ENCODE results near the gene CAPZA2. TPM values are rescaled to one million over a fixed set of nuclear protein-coding genes. Genes with fewer than 3 reads are reported as not detected.
A peak's percentile ranks its signal among the peaks of the same experiment; 100 is the strongest.

CAPZA2 gene
- polyA plus RNA-seq, 2 of the 4 experiments (the other 2 are of a cell fraction): 151 to 213 TPM

- TF ChIP-seq MAFK (IDR thresholded peaks at IDR 0.05; ENCODE audit: partially characterized antibody): no peak
- TF ChIP-seq CEBPB (IDR thresholded peaks at IDR 0.05): no peak
- TF ChIP-seq HES2 (IDR thresholded peaks at IDR 0.05): no peak
- TF ChIP-seq NPAS2 (CRISPR knock-in tag; IDR thresholded peaks at IDR 0.05; ENCODE audit: borderline replicate concordance): no peak
- TF ChIP-seq E2F6 (IDR thresholded peaks at IDR 0.05; ENCODE audit: borderline replicate concordance, low read depth): no peak
- no peak overlapping the region for H3K4me2 ChIP-seq
- H3K27ac ChIP-seq: no peak overlapping the region
- DNase-seq (ENCODE audit: low read depth in 1 of 2, low spot score in 1 of 2): no peak
- CTCF ChIA-PET: interaction anchor here (0.6 to 2.1 kb wide), 2 partner anchors 12 to 53 kb away, joined by 3 to 5 read pairs; no protein-coding TSS in a partner anchor
- no peak for FAIRE-seq
- no peak overlapping the region for H3K4me3 ChIP-seq
- H3K4me1 ChIP-seq: no peaks in the 10 kb centered on the region
- 93% methylated on average over 4 of the region's 4 CpGs for WGBS (ENCODE audit: missing lambda C conversion rate)
- POLR2A ChIA-PET: no interaction called here
- no peak for ATAC-seq
- no peaks in the 10 kb centered on the region for H3K9me3 ChIP-seq
These were observed 35.3 kb downstream of the CAPZA2 start for GRCh38 chr7:116897661-116898060.

GRCh38 chr7:116899308-116899707, 36.9 kb downstream of the CAPZA2 start:
- POLR2A ChIA-PET: interaction anchor here (0.5 kb wide), 1 partner anchor 221 kb away, joined by 3 read pairs; no protein-coding TSS in a partner anchor

GRCh38 chr7:116901143-116901542, 38.8 kb downstream of the CAPZA2 start:
- no peak overlapping the region for H3K27ac ChIP-seq
- no peak for DNase-seq (ENCODE audit: low read depth in 1 of 2, low spot score in 1 of 2)
- CTCF ChIA-PET: no interaction called here

More at GRCh38 chr7:116899308-116899707, 36.9 kb downstream of the CAPZA2 start:
- Histone ChIP-seq H3K27ac (no peak overlapping the region), H3K4me2 (no peak overlapping the region), H3K9me3 (no peaks in the 10 kb centered on the region), H3K4me1 (no peaks in the 10 kb centered on the region), H3K4me3 (no peak overlapping the region)
- CTCF ChIA-PET: no interaction called here
- DNase-seq (ENCODE audit: low read depth in 1 of 2, low spot score in 1 of 2) (no peak), ATAC-seq (no peak), FAIRE-seq (no peak)
- TF ChIP-seq REST (IDR thresholded peaks at IDR 0.05) (no peak), EHMT2 (IDR thresholded peaks at IDR 0.05; ENCODE audit: low read depth) (no peak), CTCF (IDR thresholded peaks at IDR 0.05) (no peak), SREBF2 (IDR thresholded peaks at IDR 0.05) (no peak)
- 95% methylated on average over 4 of the region's 4 CpGs for WGBS (ENCODE audit: missing lambda C conversion rate)

More at GRCh38 chr7:116901143-116901542, 38.8 kb downstream of the CAPZA2 start:
- TF ChIP-seq KDM1A (IDR thresholded peaks at IDR 0.05; ENCODE audit: low read depth) (0 out of 2 replicates have a peak, but pooled peaks have one; percentile 60), REST (IDR thresholded peaks at IDR 0.05) (no peak)
- 90% methylated on average over 2 of the region's 2 CpGs for WGBS (ENCODE audit: missing lambda C conversion rate)
- FAIRE-seq: no peak
- no peak for ATAC-seq
- Histone ChIP-seq H3K4me2 (no peak overlapping the region), H3K4me1 (no peaks in the 10 kb centered on the region), H3K9me3 (no peaks in the 10 kb centered on the region), H3K4me3 (no peak overlapping the region)
- POLR2A ChIA-PET: no interaction called here

Measured in A549 (cell line).